Suprapubic skin (tissue), 4 donors: ENCODE data around the gene LRRN4CL. TPM values are rescaled to one million over a fixed set of nuclear protein-coding genes. Genes with fewer than 3 reads are reported as not detected.
"Not testable (repeated sequence)": the region's sequence is repeated elsewhere in the genome, so short reads cannot be mapped to it uniquely, and the experiment has no call there.

Source experiments
- DNase-seq, 2 donors: peaks; one replicate each; pipeline ENCODE4 v3.0.0-alpha.2; 2019; ENCODE audit warnings: low spot score in 2 of 2
- H3K27ac ChIP-seq: fragments of 200-600 bp; sonication (generic); one replicate; pipeline ENCODE4 v1.5.1; 2019
- H3K27me3 ChIP-seq: fragments of 200-600 bp; sonication (generic); one replicate; pipeline ENCODE4 v1.5.1; 2019
- H3K36me3 ChIP-seq: fragments of 200-600 bp; sonication (generic); one replicate; pipeline ENCODE4 v1.5.1; 2019
- H3K4me1 ChIP-seq: fragments of 200-600 bp; sonication (generic); one replicate; pipeline ENCODE4 v1.5.1; 2019
- H3K4me3 ChIP-seq: fragments of 200-600 bp; sonication (generic); one replicate; pipeline ENCODE4 v1.5.1; 2019; ENCODE audit warnings: mild to moderate bottlenecking
- H3K9me3 ChIP-seq: fragments of 200-600 bp; sonication (generic); one replicate; pipeline ENCODE4 v1.5.1; 2019
- CTCF ChIP-seq, 2 donors: fragments of 200-600 bp in 1 of 2; fragments of 450-650 bp in 1 of 2; sonication (generic) in 1 of 2; IDR thresholded peaks; one replicate each; pipeline ENCODE4 v1.5.1; 2016 to 2019; ENCODE audit warnings: antibody characterized with exemption in 2 of 2, mild to moderate bottlenecking in 1 of 2, moderate library complexity in 1 of 2
- EP300 ChIP-seq: sonication (generic); formaldehyde crosslinking; IDR thresholded peaks from one replicate; pipeline ENCODE4 v1.6.1; 2017; ENCODE audit warnings: antibody characterized with exemption
- POLR2A ChIP-seq, 2 donors: fragments of 450-650 bp; IDR thresholded peaks; one replicate each; pipeline ENCODE4 v1.6.1; 2017; ENCODE audit warnings: antibody characterized with exemption in 2 of 2, mild to moderate bottlenecking in 2 of 2, moderate library complexity in 2 of 2
- POLR2AphosphoS5 ChIP-seq, 3 donors: sonication (generic); formaldehyde crosslinking; IDR thresholded peaks; one replicate each; pipeline ENCODE4 v1.6.1; 2017; ENCODE audit warnings: antibody characterized with exemption in 3 of 3
- WGBS: methylation state at CpG from one replicate; pipeline ENCODE4 v1.1.5; 2018; 5-methylcytosine and 5-hydroxymethylcytosine counted together
- total RNA-seq, 4 donors: library from RNA; depleted of rRNA; stranded (reverse); fragments of >200 nt; gene quantifications; one replicate each; pipeline ENCODE4 v1.1.0, GENCODE V29; 2016

The LRRN4CL gene
- total RNA-seq, 4 donors from 2014 or later: 3.3 to 7.6 (median 5.9) TPM

DNA sequence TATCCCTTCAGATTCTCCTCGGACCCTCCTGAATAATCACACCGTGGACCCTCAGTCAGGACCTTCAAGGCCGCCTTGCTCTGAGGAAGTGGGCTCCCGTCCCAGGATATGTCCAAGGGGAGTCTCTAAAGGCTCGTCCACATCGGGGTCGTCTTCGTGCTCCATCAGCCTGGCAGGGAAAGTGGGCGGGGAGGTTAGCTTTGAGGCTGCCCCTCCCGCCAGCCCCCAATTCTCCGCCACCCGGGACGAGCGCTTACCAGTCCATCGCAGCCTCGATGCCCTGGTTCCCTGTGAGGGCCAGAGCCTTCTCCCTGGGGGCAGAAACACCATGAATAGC lies 10.9 kb downstream of the LRRN4CL start:
- 5% methylated on average over 16 of the region's 16 CpGs for WGBS
- H3K9me3 ChIP-seq: no peaks in the 10 kb centered on the region
- DNase-seq: no peak
- TF ChIP-seq POLR2A (IDR thresholded peaks at IDR 0.05): no peak
- TF ChIP-seq POLR2AphosphoS5 (IDR thresholded peaks at IDR 0.05): no peak
- TF ChIP-seq CTCF (IDR thresholded peaks at IDR 0.05): no peak
- no peak for TF ChIP-seq EP300
- H3K4me3 ChIP-seq: peak overlapping the region; percentile 97
- no peaks in the 10 kb centered on the region for H3K27me3 ChIP-seq
- H3K36me3 ChIP-seq: peaks cover 28% of the 10 kb centered on the region
- peak overlapping the region; percentile 96 for H3K27ac ChIP-seq
- H3K4me1 ChIP-seq: peaks cover 41% of the 10 kb centered on the region

DNA sequence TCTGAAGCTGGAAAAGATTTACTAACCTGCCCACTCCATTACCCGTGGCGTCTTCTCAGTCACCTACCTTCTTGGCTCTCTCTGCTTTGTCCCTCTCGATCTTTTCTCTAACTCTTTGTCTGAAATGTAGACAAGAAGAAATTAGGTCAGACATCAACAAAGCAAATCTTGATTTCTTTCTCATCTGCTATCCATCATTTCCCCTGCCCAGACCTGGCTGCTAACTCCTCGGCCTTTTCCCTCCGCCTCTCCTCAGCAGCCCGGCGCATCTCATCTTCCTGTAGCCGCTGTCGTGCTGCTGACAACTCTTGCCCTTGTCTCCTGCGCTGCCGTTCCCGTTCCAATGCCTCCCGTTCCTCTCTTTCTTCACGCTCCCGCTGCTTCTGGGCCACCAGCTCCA lies 11.6 kb downstream of the LRRN4CL start:
- Histone ChIP-seq H3K9me3 (no peaks in the 10 kb centered on the region), H3K4me1 (peaks cover 48% of the 10 kb centered on the region), H3K27me3 (no peaks in the 10 kb centered on the region), H3K4me3 (peak overlapping the region; percentile 97), H3K27ac (no peak overlapping the region), H3K36me3 (peaks cover 28% of the 10 kb centered on the region)
- TF ChIP-seq CTCF (IDR thresholded peaks at IDR 0.05): no peak
- no peak for TF ChIP-seq POLR2AphosphoS5 (IDR thresholded peaks at IDR 0.05)
- TF ChIP-seq EP300: no peak
- no peak for TF ChIP-seq POLR2A (IDR thresholded peaks at IDR 0.05)
- no peak for DNase-seq
- 79% methylated on average over 15 of the region's 15 CpGs for WGBS

DNA sequence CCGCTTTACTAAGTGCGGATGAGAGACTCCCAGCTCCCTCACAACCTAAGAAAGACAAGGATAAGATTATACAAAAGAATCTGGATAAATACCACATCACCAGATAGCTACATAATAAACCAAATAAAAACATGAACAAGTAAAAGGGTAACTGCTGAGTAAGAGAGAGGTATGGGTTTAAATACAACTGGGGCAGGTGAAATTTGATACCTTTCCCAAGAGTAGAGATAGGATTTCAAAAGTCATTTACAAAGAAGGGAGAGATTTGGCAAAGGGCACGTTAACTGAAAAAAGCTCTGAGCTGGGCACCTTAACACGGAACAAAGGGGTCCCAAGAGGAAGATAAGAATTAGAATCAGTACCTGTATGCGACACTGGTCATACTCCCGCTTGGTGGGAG lies 12.2 kb downstream of the LRRN4CL start:
- TF ChIP-seq EP300 (no peak), POLR2A (IDR thresholded peaks at IDR 0.05) (no peak), CTCF (IDR thresholded peaks at IDR 0.05) (no peak), POLR2AphosphoS5 (IDR thresholded peaks at IDR 0.05) (no peak)
- no peak for DNase-seq
- Histone ChIP-seq H3K4me1 (peaks cover 54% of the 10 kb centered on the region), H3K4me3 (no peak overlapping the region), H3K9me3 (no peaks in the 10 kb centered on the region), H3K27ac (no peak overlapping the region), H3K36me3 (peaks cover 28% of the 10 kb centered on the region), H3K27me3 (no peaks in the 10 kb centered on the region)
- 72% methylated on average over 6 of the region's 6 CpGs for WGBS

DNA sequence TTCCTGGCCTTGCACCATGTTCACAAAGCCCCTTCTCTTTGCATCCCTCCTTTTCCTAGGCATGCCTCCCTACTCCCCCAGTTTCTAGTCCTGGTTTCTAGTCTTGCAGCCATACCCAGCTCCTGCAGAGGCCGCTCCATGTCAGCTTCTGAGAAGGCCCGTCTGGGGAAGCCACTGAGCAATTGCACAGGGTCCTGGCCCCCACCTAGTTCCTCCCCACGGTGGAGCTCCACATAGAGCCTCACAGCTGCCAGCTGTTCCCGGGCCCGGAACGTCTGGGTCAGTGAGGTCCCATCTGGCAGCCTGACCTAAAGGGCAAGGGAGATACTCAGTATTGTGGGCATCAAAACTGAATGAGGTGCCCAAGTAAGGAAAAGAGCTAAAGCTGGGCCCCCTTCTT lies 12.6 kb downstream of the LRRN4CL start:
- no peak for DNase-seq
- TF ChIP-seq CTCF (IDR thresholded peaks at IDR 0.05) (no peak), POLR2A (IDR thresholded peaks at IDR 0.05) (no peak), POLR2AphosphoS5 (IDR thresholded peaks at IDR 0.05) (no peak), EP300 (no peak)
- 43% methylated on average over 6 of the region's 6 CpGs for WGBS
- Histone ChIP-seq H3K27ac (no peak overlapping the region), H3K36me3 (peaks cover 28% of the 10 kb centered on the region), H3K4me1 (peaks cover 56% of the 10 kb centered on the region), H3K27me3 (no peaks in the 10 kb centered on the region), H3K4me3 (no peak overlapping the region), H3K9me3 (no peaks in the 10 kb centered on the region)

- not testable (repeated sequence) for H3K27ac ChIP-seq, H3K27me3 ChIP-seq, H3K9me3 ChIP-seq, H3K4me3 ChIP-seq, DNase-seq
- H3K4me1 ChIP-seq: peaks cover 54% of the 10 kb centered on the region
- 97% methylated on average over 10 of the region's 10 CpGs for WGBS
- H3K36me3 ChIP-seq: peaks cover 28% of the 10 kb centered on the region
Observed at GRCh38 chr11:62675415-62675814, 13.9 kb downstream of the LRRN4CL start.

- no peaks in the 10 kb centered on the region for H3K9me3 ChIP-seq
- no peak overlapping the region for H3K27ac ChIP-seq
- H3K4me3 ChIP-seq: no peak overlapping the region
- no peak for DNase-seq
- H3K36me3 ChIP-seq: peaks cover 28% of the 10 kb centered on the region
- peaks cover 50% of the 10 kb centered on the region for H3K4me1 ChIP-seq
- 80% methylated on average over 2 of the region's 2 CpGs for WGBS
- no peaks in the 10 kb centered on the region for H3K27me3 ChIP-seq
- TF ChIP-seq EP300: no peak
- no peak for TF ChIP-seq CTCF (IDR thresholded peaks at IDR 0.05)
- TF ChIP-seq POLR2A (IDR thresholded peaks at IDR 0.05): no peak
Observed at GRCh38 chr11:62673196-62673525, 16.2 kb downstream of the LRRN4CL start.
